ENCODE measurements around the gene AP2A2.

GRCh38 chr11:1017269-1018005 is 91.8 kb downstream of the AP2A2 start:
- TF ChIP-seq EZH2 (IDR thresholded peaks at IDR 0.05) (no peak), YY1 (IDR thresholded peaks at IDR 0.05; ENCODE audit: extremely low read depth, insufficient replicate concordance, low read depth, low read length) (no peak), RAD21 (IDR thresholded peaks at IDR 0.05; ENCODE audit: low read depth) (no peak), CEBPB (IDR thresholded peaks at IDR 0.05; ENCODE audit: low read depth) (no peak), POLR2AphosphoS5 (IDR thresholded peaks at IDR 0.05; ENCODE audit: low read depth, low read length) (no peak), POLR2A (IDR thresholded peaks at IDR 0.05; ENCODE audit: borderline replicate concordance, extremely low read depth, insufficient read depth, insufficient read length) (no peak), SP1 (IDR thresholded peaks at IDR 0.05; ENCODE audit: low read depth) (no peak), ZFX (IDR thresholded peaks at IDR 0.05) (no peak), TCF7L2 (IDR thresholded peaks at IDR 0.05; ENCODE audit: borderline replicate concordance, extremely low read depth, insufficient read depth, insufficient read length) (no peak), JUND (IDR thresholded peaks at IDR 0.05) (no peak), ELF1 (IDR thresholded peaks at IDR 0.05; ENCODE audit: borderline replicate concordance, low read depth) (no peak)
- TF ChIP-seq, protein P1, sequence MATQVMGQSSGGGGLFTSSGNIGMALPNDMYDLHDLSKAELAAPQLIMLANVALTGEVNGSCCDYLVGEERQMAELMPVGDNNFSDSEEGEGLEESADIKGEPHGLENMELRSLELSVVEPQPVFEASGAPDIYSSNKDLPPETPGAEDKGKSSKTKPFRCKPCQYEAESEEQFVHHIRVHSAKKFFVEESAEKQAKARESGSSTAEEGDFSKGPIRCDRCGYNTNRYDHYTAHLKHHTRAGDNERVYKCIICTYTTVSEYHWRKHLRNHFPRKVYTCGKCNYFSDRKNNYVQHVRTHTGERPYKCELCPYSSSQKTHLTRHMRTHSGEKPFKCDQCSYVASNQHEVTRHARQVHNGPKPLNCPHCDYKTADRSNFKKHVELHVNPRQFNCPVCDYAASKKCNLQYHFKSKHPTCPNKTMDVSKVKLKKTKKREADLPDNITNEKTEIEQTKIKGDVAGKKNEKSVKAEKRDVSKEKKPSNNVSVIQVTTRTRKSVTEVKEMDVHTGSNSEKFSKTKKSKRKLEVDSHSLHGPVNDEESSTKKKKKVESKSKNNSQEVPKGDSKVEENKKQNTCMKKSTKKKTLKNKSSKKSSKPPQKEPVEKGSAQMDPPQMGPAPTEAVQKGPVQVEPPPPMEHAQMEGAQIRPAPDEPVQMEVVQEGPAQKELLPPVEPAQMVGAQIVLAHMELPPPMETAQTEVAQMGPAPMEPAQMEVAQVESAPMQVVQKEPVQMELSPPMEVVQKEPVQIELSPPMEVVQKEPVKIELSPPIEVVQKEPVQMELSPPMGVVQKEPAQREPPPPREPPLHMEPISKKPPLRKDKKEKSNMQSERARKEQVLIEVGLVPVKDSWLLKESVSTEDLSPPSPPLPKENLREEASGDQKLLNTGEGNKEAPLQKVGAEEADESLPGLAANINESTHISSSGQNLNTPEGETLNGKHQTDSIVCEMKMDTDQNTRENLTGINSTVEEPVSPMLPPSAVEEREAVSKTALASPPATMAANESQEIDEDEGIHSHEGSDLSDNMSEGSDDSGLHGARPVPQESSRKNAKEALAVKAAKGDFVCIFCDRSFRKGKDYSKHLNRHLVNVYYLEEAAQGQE (IDR thresholded peaks at IDR 0.05; ENCODE audit: low read depth): no peak
- TF ChIP-seq, protein P2, sequence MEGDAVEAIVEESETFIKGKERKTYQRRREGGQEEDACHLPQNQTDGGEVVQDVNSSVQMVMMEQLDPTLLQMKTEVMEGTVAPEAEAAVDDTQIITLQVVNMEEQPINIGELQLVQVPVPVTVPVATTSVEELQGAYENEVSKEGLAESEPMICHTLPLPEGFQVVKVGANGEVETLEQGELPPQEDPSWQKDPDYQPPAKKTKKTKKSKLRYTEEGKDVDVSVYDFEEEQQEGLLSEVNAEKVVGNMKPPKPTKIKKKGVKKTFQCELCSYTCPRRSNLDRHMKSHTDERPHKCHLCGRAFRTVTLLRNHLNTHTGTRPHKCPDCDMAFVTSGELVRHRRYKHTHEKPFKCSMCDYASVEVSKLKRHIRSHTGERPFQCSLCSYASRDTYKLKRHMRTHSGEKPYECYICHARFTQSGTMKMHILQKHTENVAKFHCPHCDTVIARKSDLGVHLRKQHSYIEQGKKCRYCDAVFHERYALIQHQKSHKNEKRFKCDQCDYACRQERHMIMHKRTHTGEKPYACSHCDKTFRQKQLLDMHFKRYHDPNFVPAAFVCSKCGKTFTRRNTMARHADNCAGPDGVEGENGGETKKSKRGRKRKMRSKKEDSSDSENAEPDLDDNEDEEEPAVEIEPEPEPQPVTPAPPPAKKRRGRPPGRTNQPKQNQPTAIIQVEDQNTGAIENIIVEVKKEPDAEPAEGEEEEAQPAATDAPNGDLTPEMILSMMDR (IDR thresholded peaks at IDR 0.05 in 2 of 3, conservative IDR thresholded peaks at IDR 0.05 in 1 of 3; ENCODE audit: borderline replicate concordance in 1 of 3, insufficient read depth in 1 of 3, low read depth in 2 of 3, low read length in 2 of 3): no peak
- TF ChIP-seq, protein P3, sequence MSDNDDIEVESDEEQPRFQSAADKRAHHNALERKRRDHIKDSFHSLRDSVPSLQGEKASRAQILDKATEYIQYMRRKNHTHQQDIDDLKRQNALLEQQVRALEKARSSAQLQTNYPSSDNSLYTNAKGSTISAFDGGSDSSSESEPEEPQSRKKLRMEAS (IDR thresholded peaks at IDR 0.05): no peak
